ENCODE data around the gene GRIK2. TPM values are rescaled to one million over a fixed set of nuclear protein-coding genes. Genes with fewer than 3 reads are reported as not detected.

The GRIK2 gene
- total RNA-seq, 1 donor, result under 0.01 TPM

GRCh38 chr6:101400326-101401135 lies 7.0 kb downstream of the GRIK2 start:
- DNase-seq (ENCODE audit: low read depth in 2 of 3, low spot score in 2 of 3), result no peak

GRCh38 chr6:101401171-101401570 lies 7.7 kb downstream of the GRIK2 start:
- no peak for DNase-seq (ENCODE audit: low read depth in 2 of 3, low spot score in 2 of 3)

GRCh38 chr6:101401792-101402621 lies 8.5 kb downstream of the GRIK2 start:
- no peak for DNase-seq (ENCODE audit: low read depth in 2 of 3, low spot score in 2 of 3)

- DNase-seq (ENCODE audit: low read depth in 2 of 3, low spot score in 2 of 3), result no peak
Measured at GRCh38 chr6:101402622-101403031, 9.1 kb downstream of the GRIK2 start.

GRCh38 chr6:101403216-101403945 lies 9.9 kb downstream of the GRIK2 start:
- no peak for DNase-seq (ENCODE audit: low read depth in 2 of 3, low spot score in 2 of 3)

GRCh38 chr6:101404775-101405174 lies 11.3 kb downstream of the GRIK2 start:
- no peak for DNase-seq (ENCODE audit: low read depth in 2 of 3, low spot score in 2 of 3)

- DNase-seq (ENCODE audit: low read depth in 2 of 3, low spot score in 2 of 3), result no peak
Measured at GRCh38 chr6:101413773-101414172, 20.3 kb downstream of the GRIK2 start.

GRCh38 chr6:101417900-101418299 lies 24.4 kb downstream of the GRIK2 start:
- no peak for DNase-seq (ENCODE audit: low read depth in 2 of 3, low spot score in 2 of 3)

- DNase-seq (ENCODE audit: low read depth in 2 of 3, low spot score in 2 of 3), result no peak
Measured at GRCh38 chr6:101422251-101422650, 28.7 kb downstream of the GRIK2 start.

- no peak for DNase-seq (ENCODE audit: low read depth in 2 of 3, low spot score in 2 of 3)
Measured at GRCh38 chr6:101422811-101423210, 29.3 kb downstream of the GRIK2 start.

GRCh38 chr6:101429270-101429669 lies 35.8 kb downstream of the GRIK2 start:
- no peak for DNase-seq (ENCODE audit: low read depth in 2 of 3, low spot score in 2 of 3)

- no peak for DNase-seq (ENCODE audit: low read depth in 2 of 3, low spot score in 2 of 3)
Measured at GRCh38 chr6:101429845-101430244, 36.3 kb downstream of the GRIK2 start.

GRCh38 chr6:101433141-101433540 lies 39.6 kb downstream of the GRIK2 start:
- DNase-seq (ENCODE audit: low read depth in 2 of 3, low spot score in 2 of 3), result no peak

GRCh38 chr6:101434601-101435000 lies 41.1 kb downstream of the GRIK2 start:
- no peak for DNase-seq (ENCODE audit: low read depth in 2 of 3, low spot score in 2 of 3)

- no peak for DNase-seq (ENCODE audit: low read depth in 2 of 3, low spot score in 2 of 3)
Measured at GRCh38 chr6:101435038-101435437, 41.5 kb downstream of the GRIK2 start.

- no peak for DNase-seq (ENCODE audit: low read depth in 2 of 3, low spot score in 2 of 3)
Measured at GRCh38 chr6:101439790-101440189, 46.3 kb downstream of the GRIK2 start.

GRCh38 chr6:101443315-101443714 lies 49.8 kb downstream of the GRIK2 start:
- DNase-seq (ENCODE audit: low read depth in 2 of 3, low spot score in 2 of 3), result no peak

GRCh38 chr6:101444717-101445116 lies 51.2 kb downstream of the GRIK2 start:
- DNase-seq (ENCODE audit: low read depth in 2 of 3, low spot score in 2 of 3), result no peak

GRCh38 chr6:101445527-101445926 lies 52.0 kb downstream of the GRIK2 start:
- DNase-seq (ENCODE audit: low read depth in 2 of 3, low spot score in 2 of 3), result no peak

- DNase-seq (ENCODE audit: low read depth in 2 of 3, low spot score in 2 of 3), result no peak
Measured at GRCh38 chr6:101450901-101451300, 57.4 kb downstream of the GRIK2 start.

GRCh38 chr6:101451981-101452380 lies 58.5 kb downstream of the GRIK2 start:
- DNase-seq (ENCODE audit: low read depth in 2 of 3, low spot score in 2 of 3), result no peak

Data from hematopoietic multipotent progenitor cell (in vitro differentiated cells).